DND-41 (cell line): ENCODE measurements around the gene CELA2A.

ENCODE experiments used
- ATAC-seq: fragments of 200-7000 bp; cut with Tn5 transposase; 3 replicates; pipeline ENCODE4 v1.9.1; 2021; ENCODE audit warnings: low read depth; ENCODE audit not compliant: insufficient read depth
- DNase-seq: peaks from one replicate; pipeline ENCODE4 v3.0.0-alpha.2; 2020
- H2AFZ ChIP-seq: 2 replicates; pipeline ENCODE4 v1.6.0; 2012; ENCODE audit warnings: low read depth, low read length
- H3K27ac ChIP-seq: 2 replicates; pipeline ENCODE4 v1.5.1; 2012; ENCODE audit warnings: low read length, inconsistent platforms
- H3K27me3 ChIP-seq: fragments of 200-600 bp; sonication (generic); 2 replicates; pipeline ENCODE4 v1.6.0; 2012; ENCODE audit warnings: low read length, mild to moderate bottlenecking, inconsistent platforms; ENCODE audit not compliant: insufficient read depth, poor library complexity
- H3K36me3 ChIP-seq: 2 replicates; pipeline ENCODE4 v1.5.1; 2012; ENCODE audit warnings: low read length, inconsistent platforms; ENCODE audit not compliant: insufficient read depth
- H3K4me1 ChIP-seq: 2 replicates; pipeline ENCODE4 v1.5.1; 2012; ENCODE audit warnings: mild to moderate bottlenecking, low read length; ENCODE audit not compliant: insufficient read depth
- H3K4me2 ChIP-seq: 2 replicates; pipeline ENCODE4 v1.6.0; 2012; ENCODE audit warnings: mild to moderate bottlenecking, moderate library complexity, low read length, inconsistent platforms; ENCODE audit not compliant: insufficient read depth
- H3K4me3 ChIP-seq, 2 experiments: fragments of 200-600 bp in 1 of 2; shearing (Covaris generic) in 1 of 2; 2 replicates each; pipeline ENCODE4 v1.5.1; 2012 to 2016; ENCODE audit warnings: inconsistent platforms in 2 of 2, low read length in 2 of 2, mild to moderate bottlenecking in 2 of 2, low read depth in 1 of 2, moderate library complexity in 1 of 2
- H3K79me2 ChIP-seq: 2 replicates; pipeline ENCODE4 v1.6.0; 2012; ENCODE audit warnings: low read length, inconsistent platforms; ENCODE audit not compliant: insufficient read depth
- H3K9ac ChIP-seq: 2 replicates; pipeline ENCODE4 v1.6.0; 2012; ENCODE audit warnings: low read depth, mild to moderate bottlenecking, inconsistent platforms, low read length, moderate library complexity
- H3K9me3 ChIP-seq: 2 replicates; pipeline ENCODE4 v1.5.1; 2012; ENCODE audit warnings: low read length, moderate library complexity, mild to moderate bottlenecking, inconsistent platforms; ENCODE audit not compliant: insufficient read depth, severe bottlenecking
- H4K20me1 ChIP-seq: 2 replicates; pipeline ENCODE4 v1.6.0; 2012; ENCODE audit warnings: low read length; ENCODE audit not compliant: insufficient read depth
- CTCF ChIP-seq: IDR thresholded peaks from 2 replicates; pipeline ENCODE4 v1.5.1; 2012; ENCODE audit warnings: borderline replicate concordance, low read length, moderate library complexity, mild to moderate bottlenecking; ENCODE audit not compliant: poor library complexity, severe bottlenecking; ENCODE audit errors: extremely low read depth
- EZH2 ChIP-seq: IDR thresholded peaks from 3 replicates; pipeline ENCODE4 v1.6.1; 2012; ENCODE audit warnings: borderline replicate concordance, low read depth, mild to moderate bottlenecking, moderate library complexity, low read length, inconsistent platforms; ENCODE audit not compliant: severe bottlenecking

The CELA2A gene

GRCh38 chr1:15508700-15509487, 52.4 kb downstream of the CELA2A start:
- Histone ChIP-seq H3K27me3 (no peaks in the 10 kb centered on the region), H3K9me3 (no peaks in the 10 kb centered on the region), H3K27ac (no peak overlapping the region), H3K79me2 (no peaks in the 10 kb centered on the region), H3K36me3 (no peaks in the 10 kb centered on the region), H3K4me1 (no peaks in the 10 kb centered on the region), H4K20me1 (no peaks in the 10 kb centered on the region), H2AFZ (no peak overlapping the region), H3K9ac (no peak overlapping the region), H3K4me3 (no peak overlapping the region), H3K4me2 (no peak overlapping the region)
- ATAC-seq (no peak), DNase-seq (no peak)
- TF ChIP-seq CTCF: no peak
- TF ChIP-seq EZH2: no peak

- no peak for ATAC-seq
- no peaks in the 10 kb centered on the region for H3K36me3 ChIP-seq
Observed at GRCh38 chr1:15509586-15509985, 53.1 kb downstream of the CELA2A start.

GRCh38 chr1:15510611-15511405, 54.3 kb downstream of the CELA2A start:
- no peak overlapping the region for H3K9ac ChIP-seq
- H3K79me2 ChIP-seq: no peaks in the 10 kb centered on the region
- TF ChIP-seq CTCF: no peak
- no peak for TF ChIP-seq EZH2
- no peaks in the 10 kb centered on the region for H3K27me3 ChIP-seq
- H2AFZ ChIP-seq: no peak overlapping the region
- H3K4me1 ChIP-seq: peaks cover 8% of the 10 kb centered on the region
- no peak overlapping the region for H3K4me3 ChIP-seq
- H3K4me2 ChIP-seq: no peak overlapping the region
- DNase-seq (no peak), ATAC-seq (no peak)
- H3K36me3 ChIP-seq: no peaks in the 10 kb centered on the region
- H3K9me3 ChIP-seq: no peaks in the 10 kb centered on the region
- H3K27ac ChIP-seq: no peak overlapping the region
- no peaks in the 10 kb centered on the region for H4K20me1 ChIP-seq

More at GRCh38 chr1:15509586-15509985, 53.1 kb downstream of the CELA2A start:
- Histone ChIP-seq H3K4me1 (no peaks in the 10 kb centered on the region), H3K4me2 (no peak overlapping the region), H3K27ac (no peak overlapping the region), H2AFZ (no peak overlapping the region), H3K4me3 (no peak overlapping the region), H3K79me2 (no peaks in the 10 kb centered on the region), H3K27me3 (no peaks in the 10 kb centered on the region), H4K20me1 (no peaks in the 10 kb centered on the region), H3K9ac (no peak overlapping the region), H3K9me3 (no peaks in the 10 kb centered on the region)
- no peak for DNase-seq
- TF ChIP-seq EZH2: no peak
- no peak for TF ChIP-seq CTCF
